ENCODE results near the gene NGB.
A peak's percentile ranks its signal among the peaks of the same experiment; 100 is the strongest.

- TF ChIP-seq CTCF (IDR thresholded peaks at IDR 0.05) (peak; percentile 52 to 60 (median 53)), EP300 (IDR thresholded peaks at IDR 0.05) (no peak), POLR2A (IDR thresholded peaks at IDR 0.05) (no peak)
These were observed 30.1 kb upstream of the NGB start for GRCh38 chr14:77301103-77301502.

Data from ovary (tissue), 3 donors.